HepG2 (cell line): ENCODE results near the gene SLC25A15. TPM values are rescaled to one million over a fixed set of nuclear protein-coding genes. Genes with fewer than 3 reads are reported as not detected.

Experiments
- GPBP1L1 ChIP-seq: sonication (generic); formaldehyde crosslinking; IDR thresholded peaks from 2 replicates; pipeline ENCODE4 v1.5.0; 2020; ENCODE audit warnings: mild to moderate bottlenecking, missing genetic modification reagents
- PRDM15 ChIP-seq: sonication (generic); formaldehyde crosslinking; IDR thresholded peaks from 2 replicates; pipeline ENCODE4 v1.4.0; 2020; ENCODE audit warnings: missing genetic modification reagents
- RFXAP ChIP-seq: sonication (generic); formaldehyde crosslinking; IDR thresholded peaks from 2 replicates; pipeline ENCODE4 v1.4.0; 2020; ENCODE audit warnings: missing genetic modification reagents, borderline replicate concordance
- ZNF24 ChIP-seq: fragments of 450-650 bp; IDR thresholded peaks from 2 replicates; pipeline ENCODE4 v1.6.1; 2017; ENCODE audit warnings: antibody characterized with exemption, mild to moderate bottlenecking
- ZNF280D ChIP-seq: sonication (generic); formaldehyde crosslinking; IDR thresholded peaks from 2 replicates; pipeline ENCODE4 v1.5.1; 2020; ENCODE audit warnings: mild to moderate bottlenecking, missing genetic modification reagents
- ZNF740 ChIP-seq: sonication (generic); formaldehyde crosslinking; IDR thresholded peaks from 2 replicates; pipeline ENCODE4 v1.4.0; 2020; ENCODE audit warnings: missing genetic modification reagents
- polyA plus RNA-seq, 8 experiments: library from polyadenylated mRNA; depleted of rRNA in 3 of 8; stranded (reverse) in 7 of 8; unstranded in 1 of 8; fragments of >200 nt; fragmentation: Illumina TruSeq in 4 of 8; extraction: Trizol in 4 of 8; gene quantifications; 2 replicates each; pipeline versions ENCODE4 v1.2.1 to v1.2.3, GENCODE V29; 2011 to 2016; ENCODE audit warnings: low read depth in 4 of 8, missing spikeins in 1 of 8, mixed read lengths in 1 of 8; ENCODE audit not compliant: insufficient read depth in 1 of 8
- total RNA-seq, 5 experiments: library from RNA; depleted of rRNA; stranded (reverse); fragments of >200 nt; fragmentation: Illumina TruSeq; extraction: Trizol; gene quantifications; 2 replicates each; pipeline ENCODE4 v1.2.3, GENCODE V29; 2016; ENCODE audit warnings: low read depth in 1 of 5

SLC25A15 gene
- total and polyA plus RNA-seq, 2 of the 13 experiments (the other 11 are each of a cell fraction or from before 2014, with no cell fraction given) = 17.3 to 39.1 TPM

GRCh38 chr13:40779049-40779448 is 10.4 kb upstream of the SLC25A15 start (continued):
- no peak for TF ChIP-seq ZNF280D
- TF ChIP-seq RFXAP (CRISPR knock-in tag) = no peak
- TF ChIP-seq ZNF740 = no peak
- no peak for TF ChIP-seq ZNF24
- TF ChIP-seq GPBP1L1 (CRISPR knock-in tag) = no peak
- TF ChIP-seq PRDM15 = no peak
